Measurements from ENCODE around the gene CHST7.

The CHST7 gene

GRCh38 chrX:46573892-46574773, 568 bp downstream of the CHST7 start:
- DNase-seq, result peak; percentile 3 to 20

DNA sequence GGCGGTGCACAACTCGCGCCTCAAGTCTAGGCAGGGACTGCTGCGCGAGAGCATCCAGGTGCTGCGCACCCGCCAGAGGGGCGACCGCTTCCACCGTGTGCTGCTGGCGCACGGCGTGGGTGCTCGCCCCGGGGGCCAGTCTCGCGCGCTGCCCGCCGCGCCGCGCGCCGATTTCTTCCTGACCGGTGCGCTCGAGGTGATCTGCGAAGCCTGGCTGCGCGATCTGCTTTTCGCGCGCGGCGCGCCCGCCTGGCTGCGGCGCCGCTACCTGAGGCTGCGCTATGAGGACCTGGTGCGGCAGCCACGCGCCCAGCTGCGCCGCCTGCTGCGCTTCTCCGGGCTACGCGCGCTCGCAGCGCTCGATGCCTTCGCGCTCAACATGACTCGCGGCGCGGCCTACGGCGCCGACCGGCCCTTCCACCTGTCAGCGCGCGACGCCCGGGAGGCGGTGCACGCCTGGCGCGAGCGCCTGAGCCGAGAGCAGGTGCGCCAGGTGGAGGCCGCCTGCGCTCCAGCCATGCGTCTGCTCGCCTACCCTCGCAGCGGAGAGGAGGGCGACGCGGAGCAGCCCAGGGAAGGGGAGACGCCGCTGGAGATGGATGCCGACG, 1.3 kb downstream of the CHST7 start:
- DNase-seq, result no peak

- DNase-seq, result no peak
Measured at GRCh38 chrX:46575586-46575985, 2.0 kb downstream of the CHST7 start.

DNA sequence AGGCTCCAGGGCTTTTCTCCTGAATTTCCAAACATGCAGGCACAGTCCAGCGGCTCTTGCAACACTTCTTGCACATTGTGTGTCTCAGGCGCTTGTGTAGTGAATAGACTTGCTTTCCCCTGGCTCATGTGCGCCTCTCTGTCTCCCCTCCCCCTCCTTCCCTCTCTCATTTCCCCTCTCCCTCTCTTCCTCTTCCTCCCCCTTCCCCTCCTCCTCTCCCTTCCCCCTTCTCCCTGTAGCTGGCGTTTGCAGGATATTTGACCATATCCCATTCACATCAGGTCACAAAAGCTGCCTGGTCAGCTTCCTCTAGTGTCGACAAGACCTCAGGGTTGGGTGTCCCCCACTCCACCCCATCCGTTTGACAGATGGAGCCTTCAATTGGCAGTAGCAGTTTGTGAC, 2.4 kb downstream of the CHST7 start:
- no peak for DNase-seq

DNA sequence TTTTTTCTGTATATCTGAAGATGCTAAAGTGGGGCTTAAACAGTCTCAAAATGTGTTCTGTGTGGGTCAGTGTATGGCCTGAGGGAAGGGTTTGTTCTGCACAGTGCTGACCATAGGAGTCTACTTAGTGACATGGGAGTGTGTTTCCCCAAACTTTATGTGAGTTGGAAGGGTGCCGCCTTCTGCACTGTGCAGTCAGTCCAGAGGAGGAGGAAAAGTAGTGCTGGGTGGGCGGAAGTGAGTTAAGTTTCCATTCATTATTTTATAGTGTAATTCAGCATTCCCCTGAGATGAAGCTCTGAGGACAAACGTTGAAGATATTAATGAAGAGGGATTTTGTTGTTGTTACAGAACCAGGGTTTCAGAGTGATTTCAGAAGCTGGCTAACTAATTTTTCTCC, 2.9 kb downstream of the CHST7 start:
- no peak for DNase-seq

GRCh38 chrX:46577221-46578005, 3.8 kb downstream of the CHST7 start:
- no peak for DNase-seq

DNA sequence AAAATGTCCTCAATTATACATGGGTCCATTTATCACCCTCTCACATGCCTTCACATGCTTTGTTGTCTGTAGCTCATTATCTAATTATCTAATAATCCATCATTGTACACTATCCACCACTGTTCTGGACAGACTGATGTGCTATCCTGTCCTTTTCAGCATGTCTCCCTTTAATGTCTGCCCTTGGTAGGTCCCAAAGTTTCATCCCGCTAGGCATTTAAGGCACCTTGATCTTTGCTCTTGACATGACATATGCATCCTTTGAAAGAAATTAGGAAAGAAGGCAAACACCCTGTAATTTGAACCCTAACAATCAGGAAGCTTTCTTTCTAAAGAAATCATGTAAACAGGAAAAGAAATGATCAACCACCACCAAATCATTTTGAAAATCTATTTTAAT, 5.7 kb downstream of the CHST7 start:
- no peak for DNase-seq

DNA sequence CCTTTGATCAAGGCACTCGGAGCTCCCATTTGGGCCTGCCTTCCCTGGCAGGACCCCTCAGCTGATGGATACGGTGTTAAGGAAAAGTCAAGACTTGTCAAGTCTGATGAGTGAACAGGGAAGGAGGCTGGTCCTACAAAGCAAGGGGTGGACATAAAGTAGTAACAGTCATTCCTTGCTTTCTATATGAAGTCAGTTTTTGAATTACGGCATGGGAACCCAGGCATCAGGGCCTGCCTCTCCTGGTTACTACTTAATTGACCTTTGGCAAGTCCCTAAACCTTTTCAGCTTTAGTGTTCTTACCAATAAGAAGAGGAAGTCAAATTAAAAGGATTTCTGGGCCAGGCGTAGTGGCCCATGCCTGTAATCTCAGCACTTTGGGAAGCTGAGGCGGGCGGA, 7.0 kb downstream of the CHST7 start:
- no peak for DNase-seq

- peak in 1 of 2 experiments; percentile 38 for DNase-seq
Measured at GRCh38 chrX:46582325-46582724, 8.8 kb downstream of the CHST7 start.

DNA sequence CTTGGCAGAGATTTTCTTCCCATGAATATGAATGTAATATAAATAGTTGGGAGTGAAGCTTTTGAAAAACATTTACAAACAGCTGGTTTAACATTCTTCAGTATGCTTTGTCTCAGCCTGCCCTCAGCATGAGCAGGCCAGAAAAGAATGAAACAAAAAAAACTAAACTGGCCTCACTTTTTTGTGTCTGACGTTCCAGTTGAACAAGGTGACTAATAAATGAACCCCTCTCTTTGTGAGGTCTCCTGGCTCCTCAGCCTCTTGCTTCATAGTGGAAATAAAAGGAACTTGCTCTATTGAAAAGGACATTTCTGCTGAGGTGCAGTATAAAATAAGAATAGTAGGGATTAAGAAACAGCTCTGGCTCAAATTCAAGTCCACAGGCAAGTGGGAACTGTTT, 9.4 kb downstream of the CHST7 start:
- peak in 1 of 2 experiments; percentile 14 for DNase-seq

DNA sequence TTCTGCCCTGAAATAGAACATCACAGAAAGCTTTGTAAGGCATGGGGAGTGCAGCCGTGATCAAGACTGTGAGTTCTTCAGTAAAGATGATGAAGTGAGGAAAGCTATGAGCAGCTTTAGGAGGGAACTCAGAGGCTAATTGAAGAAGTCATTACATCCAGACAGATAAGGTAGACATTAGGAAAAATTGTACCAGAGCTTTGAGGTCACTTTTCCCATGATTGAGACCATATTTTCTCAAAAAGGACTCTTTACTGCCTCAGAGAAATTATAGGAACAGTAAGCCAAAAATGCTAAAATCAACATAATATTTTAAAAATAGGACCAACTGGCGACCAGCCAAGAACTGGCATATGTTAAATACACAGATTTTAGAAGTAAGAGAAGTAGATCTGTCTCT, 11.2 kb downstream of the CHST7 start:
- no peak for DNase-seq

DNA sequence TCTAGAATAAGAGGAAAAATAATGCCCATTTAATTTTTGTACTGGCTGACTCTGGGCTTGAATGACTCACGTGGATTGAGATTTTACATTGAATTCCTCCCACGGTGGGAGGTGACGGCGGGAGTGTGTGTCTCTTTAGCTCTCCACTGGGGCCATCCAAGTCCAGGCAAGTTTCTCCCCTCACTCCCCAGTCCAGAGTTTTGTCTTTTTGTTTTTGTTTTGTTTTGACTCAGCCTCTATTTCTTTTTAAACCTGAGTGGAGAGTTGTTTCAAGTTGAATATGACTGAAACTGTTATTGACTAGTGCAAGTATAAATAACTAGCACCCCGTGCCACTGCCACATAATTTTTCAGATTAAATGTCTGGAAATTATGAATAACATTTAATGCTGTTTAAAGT, 13.6 kb downstream of the CHST7 start:
- peak in 1 of 2 experiments; percentile 0 for DNase-seq

DNA sequence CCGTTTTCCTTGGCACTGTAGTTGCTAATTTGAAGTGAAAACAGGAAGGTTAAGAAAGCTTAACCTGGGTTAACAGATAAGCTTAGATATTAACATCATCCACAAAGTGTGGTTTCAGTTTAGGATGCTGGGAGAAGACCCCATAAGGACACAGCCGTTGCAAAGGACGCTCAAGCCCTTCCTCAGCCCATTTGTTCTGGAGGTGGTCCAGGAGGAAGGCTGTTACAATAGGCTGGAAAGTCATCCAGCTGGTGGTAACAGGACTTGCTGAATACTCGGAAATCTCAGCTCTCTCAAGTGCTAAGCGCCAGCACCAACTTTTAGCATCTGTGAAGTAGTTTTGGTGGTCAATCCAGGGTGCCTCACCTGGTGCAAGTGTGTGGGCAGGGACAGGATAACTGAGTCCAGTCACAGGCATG, 14.2 kb downstream of the CHST7 start:
- DNase-seq, result no peak

- peak; percentile 1 to 18 for DNase-seq
Measured at GRCh38 chrX:46588263-46588662, 14.7 kb downstream of the CHST7 start.

DNA sequence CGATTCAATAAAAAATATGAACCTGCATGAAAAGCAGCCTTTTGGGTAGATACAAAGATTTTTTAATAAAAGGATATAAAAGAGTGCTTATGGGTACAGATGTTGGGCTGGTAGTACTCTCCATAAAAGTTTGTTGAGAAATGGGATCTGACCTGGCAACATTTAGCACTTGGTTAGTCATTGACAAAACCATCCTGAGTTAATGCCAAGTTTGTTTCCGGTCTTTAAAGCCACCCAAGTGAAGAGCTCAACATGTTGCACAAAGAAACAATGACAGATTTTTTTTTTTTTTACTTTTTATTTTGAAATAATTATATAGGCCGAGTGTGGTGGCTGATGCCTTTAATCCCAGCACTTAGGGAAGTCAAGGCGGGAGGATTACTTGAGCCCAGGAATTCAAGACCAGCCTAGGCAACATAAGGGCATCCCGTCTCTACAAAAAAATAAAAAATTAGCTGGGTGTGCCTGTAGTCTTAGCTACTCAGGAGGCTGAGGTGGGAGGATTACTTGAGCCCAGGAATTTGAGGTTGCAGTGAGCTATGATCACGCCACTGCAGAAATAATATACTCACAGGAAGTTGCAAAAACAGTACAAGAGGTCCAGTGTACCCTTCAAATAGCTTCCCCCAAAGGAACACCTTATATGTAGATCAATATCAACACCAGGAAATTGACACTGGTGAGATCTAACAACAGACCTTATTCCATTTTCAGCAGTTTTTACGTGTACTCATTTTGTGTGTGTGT, 16.6 kb downstream of the CHST7 start:
- peak in 1 of 2 experiments; percentile 29 for DNase-seq

- DNase-seq, result no peak
Measured at GRCh38 chrX:46595084-46595483, 21.5 kb downstream of the CHST7 start.

DNA sequence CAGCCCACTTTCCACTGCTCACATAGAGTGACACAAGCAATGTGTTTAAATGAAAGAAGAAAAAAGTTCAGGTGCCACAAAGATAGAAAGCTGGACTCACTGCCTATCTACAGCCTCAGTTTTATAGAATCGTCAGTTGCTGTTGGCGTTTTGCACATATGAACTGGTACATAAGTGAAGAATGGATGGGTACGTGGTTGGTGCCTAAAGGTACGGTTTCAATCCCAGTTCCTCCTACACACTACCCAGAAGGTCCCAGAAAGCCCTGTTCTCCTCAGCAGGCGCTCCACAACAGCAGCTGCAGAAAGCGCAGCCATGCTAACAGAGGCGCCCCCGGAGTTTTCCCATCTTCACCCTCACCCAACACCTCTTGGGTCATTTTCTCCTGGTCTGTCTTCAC, 23.6 kb downstream of the CHST7 start:
- no peak for DNase-seq

- DNase-seq, result no peak
Measured at GRCh38 chrX:46597771-46598170, 24.2 kb downstream of the CHST7 start.

GRCh38 chrX:46599051-46599560, 25.5 kb downstream of the CHST7 start:
- DNase-seq, result no peak

- DNase-seq, result no peak
Measured at GRCh38 chrX:46601283-46601682, 27.7 kb downstream of the CHST7 start.

DNA sequence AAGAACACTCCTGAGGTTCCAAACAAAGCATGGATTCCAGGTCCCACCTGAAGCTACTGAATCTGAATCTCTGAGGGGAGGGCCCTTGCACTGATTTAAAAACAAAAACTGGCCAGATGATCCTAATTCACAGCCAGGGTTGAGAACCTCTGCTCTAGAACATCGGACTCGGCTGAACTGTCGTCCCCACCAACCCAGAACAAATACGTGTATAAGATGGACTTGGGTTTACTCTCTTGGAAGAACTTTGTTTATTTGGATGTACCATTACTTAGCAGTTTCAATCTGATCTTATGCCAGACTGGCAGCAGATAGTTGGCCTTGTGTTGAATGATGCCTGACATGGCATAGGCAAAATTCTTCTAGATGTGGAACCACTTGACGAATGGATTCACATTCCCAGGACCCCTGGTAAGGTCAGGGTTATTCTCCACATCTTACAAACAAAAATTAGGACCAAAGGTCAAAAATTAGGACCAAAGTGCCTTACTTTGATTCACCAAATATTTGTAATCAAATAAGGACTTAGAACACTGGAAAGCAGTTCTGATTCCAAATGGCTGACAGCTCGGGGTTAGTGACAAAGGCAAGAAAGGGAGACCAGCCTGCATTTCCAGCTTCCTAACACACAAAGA, 29.0 kb downstream of the CHST7 start:
- no peak for DNase-seq

- DNase-seq, result no peak
Measured at GRCh38 chrX:46607916-46608315, 34.4 kb downstream of the CHST7 start.

Measured in SW 1271 (cell line).